Activated T-cell treated with anti-CD3 and anti-CD28 coated beads, Interleukin-2, amount 50 U/mL, for 72 hours (primary cell): Measurements from ENCODE around the gene NAP1L4. TPM values are rescaled to one million over a fixed set of nuclear protein-coding genes. Genes with fewer than 3 reads are reported as not detected.

Experiments
- ATAC-seq, 2 donors: fragments of 150-1000 bp; cut with Tn5 transposase; replicated peaks in 1 of 2; 2 replicates each; pipeline ENCODE4 v1.10.0; 2021; ENCODE audit warnings: moderate library complexity in 2 of 2, mild to moderate bottlenecking in 1 of 2
- DNase-seq, 2 donors: peaks; one replicate each; pipeline ENCODE4 v3.0.0; 2021 to 2022; ENCODE audit warnings: mixed read lengths in 1 of 2
- H3K27ac Mint-ChIP-seq: one replicate; pipeline ENCODE4 v1.8.0; 2022; ENCODE audit warnings: mild to moderate bottlenecking, moderate library complexity, mixed read lengths
- H3K27me3 Mint-ChIP-seq: one replicate; pipeline ENCODE4 v1.8.0; 2022; ENCODE audit warnings: low read depth, mixed read lengths
- H3K36me3 Mint-ChIP-seq, 2 donors: one replicate each; pipeline ENCODE4 v1.8.0; 2022; ENCODE audit warnings: mixed read lengths in 2 of 2, mild to moderate bottlenecking in 1 of 2; ENCODE audit not compliant: insufficient read depth in 2 of 2
- H3K4me1 Mint-ChIP-seq: one replicate; pipeline ENCODE4 v1.8.0; 2022; ENCODE audit warnings: low read depth, mixed read lengths
- H3K4me3 Mint-ChIP-seq, 2 donors: one replicate each; pipeline ENCODE4 v1.8.0; 2022; ENCODE audit warnings: mild to moderate bottlenecking in 2 of 2, mixed read lengths in 2 of 2, moderate library complexity in 2 of 2
- H3K9me3 Mint-ChIP-seq, 2 donors: one replicate each; pipeline ENCODE4 v1.8.0; 2022; ENCODE audit warnings: mixed read lengths in 2 of 2
- total RNA-seq, 2 donors: library from RNA; stranded (reverse); gene quantifications; one replicate each; pipeline ENCODE4 v1.2.3, GENCODE V29; 2022

Gene NAP1L4
- total RNA-seq, 2 donors from 2014 or later = 421 to 504 TPM

GRCh38 chr11:2922655-2923054 lies 69.5 kb downstream of the NAP1L4 start:
- H3K27me3 Mint-ChIP-seq = peaks cover 9% of the 10 kb centered on the region
- H3K4me3 Mint-ChIP-seq = no peak overlapping the region
- H3K27ac Mint-ChIP-seq = no peak overlapping the region
- H3K4me1 Mint-ChIP-seq = peaks cover 7% of the 10 kb centered on the region
- H3K36me3 Mint-ChIP-seq = no peaks in the 10 kb centered on the region
- ATAC-seq = no peak
- H3K9me3 Mint-ChIP-seq = no peaks in the 10 kb centered on the region
- DNase-seq = no peak

- no peak overlapping the region for H3K27ac Mint-ChIP-seq
- H3K27me3 Mint-ChIP-seq = peaks cover 2% of the 10 kb centered on the region
- H3K9me3 Mint-ChIP-seq = no peaks in the 10 kb centered on the region
- DNase-seq (no peak), ATAC-seq (no peak)
- H3K4me3 Mint-ChIP-seq = no peak overlapping the region
- H3K4me1 Mint-ChIP-seq = no peaks in the 10 kb centered on the region
- H3K36me3 Mint-ChIP-seq = no peaks in the 10 kb centered on the region
Measured at GRCh38 chr11:2921742-2922493, 70.2 kb downstream of the NAP1L4 start.

- no peak overlapping the region for H3K4me3 Mint-ChIP-seq
- H3K27ac Mint-ChIP-seq = no peak overlapping the region
- ATAC-seq = no peak
- no peaks in the 10 kb centered on the region for H3K4me1 Mint-ChIP-seq
- H3K36me3 Mint-ChIP-seq = no peaks in the 10 kb centered on the region
- no peaks in the 10 kb centered on the region for H3K9me3 Mint-ChIP-seq
- H3K27me3 Mint-ChIP-seq = no peaks in the 10 kb centered on the region
- no peak for DNase-seq
Measured at GRCh38 chr11:2921261-2921660, 70.9 kb downstream of the NAP1L4 start.

- no peaks in the 10 kb centered on the region for H3K4me1 Mint-ChIP-seq
- no peak overlapping the region for H3K27ac Mint-ChIP-seq
Measured at GRCh38 chr11:2920343-2920742, 71.8 kb downstream of the NAP1L4 start.

GRCh38 chr11:2919837-2920236 lies 72.3 kb downstream of the NAP1L4 start:
- Mint-ChIP-seq H3K4me1 (no peaks in the 10 kb centered on the region), H3K27me3 (no peaks in the 10 kb centered on the region), H3K36me3 (no peaks in the 10 kb centered on the region), H3K4me3 (no peak overlapping the region), H3K9me3 (no peaks in the 10 kb centered on the region), H3K27ac (no peak overlapping the region)
- no peak for DNase-seq
- ATAC-seq = no peak

More at GRCh38 chr11:2920343-2920742, 71.8 kb downstream of the NAP1L4 start:
- H3K4me3 Mint-ChIP-seq = no peak overlapping the region
- DNase-seq (no peak), ATAC-seq (no peak)
- no peaks in the 10 kb centered on the region for H3K36me3 Mint-ChIP-seq
- H3K9me3 Mint-ChIP-seq = no peaks in the 10 kb centered on the region
- H3K27me3 Mint-ChIP-seq = no peaks in the 10 kb centered on the region

- Mint-ChIP-seq H3K27ac (no peak overlapping the region), H3K36me3 (no peaks in the 10 kb centered on the region), H3K27me3 (no peaks in the 10 kb centered on the region), H3K9me3 (no peaks in the 10 kb centered on the region), H3K4me1 (no peaks in the 10 kb centered on the region), H3K4me3 (no peak overlapping the region)
- DNase-seq (no peak), ATAC-seq (no peak)
Measured at GRCh38 chr11:2919188-2919587, 72.9 kb downstream of the NAP1L4 start.

GRCh38 chr11:2917842-2918490 lies 74.2 kb downstream of the NAP1L4 start:
- no peak for DNase-seq
- no peaks in the 10 kb centered on the region for H3K27me3 Mint-ChIP-seq
- no peak overlapping the region for H3K27ac Mint-ChIP-seq
- H3K36me3 Mint-ChIP-seq = no peaks in the 10 kb centered on the region
- peaks cover 6% of the 10 kb centered on the region for H3K4me1 Mint-ChIP-seq
- H3K9me3 Mint-ChIP-seq = no peaks in the 10 kb centered on the region
- H3K4me3 Mint-ChIP-seq = no peak overlapping the region
- ATAC-seq = no peak

- no peaks in the 10 kb centered on the region for H3K9me3 Mint-ChIP-seq
- H3K36me3 Mint-ChIP-seq = no peaks in the 10 kb centered on the region
- no peak overlapping the region for H3K4me3 Mint-ChIP-seq
- no peak overlapping the region for H3K27ac Mint-ChIP-seq
- no peak for DNase-seq
- no peaks in the 10 kb centered on the region for H3K27me3 Mint-ChIP-seq
- peaks cover 6% of the 10 kb centered on the region for H3K4me1 Mint-ChIP-seq
- no peak for ATAC-seq
Measured at GRCh38 chr11:2916892-2917645, 75.1 kb downstream of the NAP1L4 start.

- no peak for DNase-seq
- Mint-ChIP-seq H3K27me3 (no peaks in the 10 kb centered on the region), H3K9me3 (no peaks in the 10 kb centered on the region), H3K27ac (no peak overlapping the region), H3K4me1 (peaks cover 6% of the 10 kb centered on the region), H3K4me3 (no peak overlapping the region), H3K36me3 (no peaks in the 10 kb centered on the region)
- no peak for ATAC-seq
Measured at GRCh38 chr11:2916114-2916891, 75.8 kb downstream of the NAP1L4 start.

GRCh38 chr11:2915473-2915872 lies 76.7 kb downstream of the NAP1L4 start:
- Mint-ChIP-seq H3K36me3 (no peaks in the 10 kb centered on the region), H3K9me3 (no peaks in the 10 kb centered on the region), H3K4me3 (no peak overlapping the region), H3K27ac (no peak overlapping the region), H3K27me3 (no peaks in the 10 kb centered on the region), H3K4me1 (peaks cover 6% of the 10 kb centered on the region)
- no peak for DNase-seq
- no peak for ATAC-seq

GRCh38 chr11:2914455-2915195 lies 77.5 kb downstream of the NAP1L4 start:
- peaks cover 6% of the 10 kb centered on the region for H3K4me1 Mint-ChIP-seq
- no peaks in the 10 kb centered on the region for H3K27me3 Mint-ChIP-seq
- DNase-seq (no peak), ATAC-seq (no peak)
- no peak overlapping the region for H3K27ac Mint-ChIP-seq
- H3K9me3 Mint-ChIP-seq = no peaks in the 10 kb centered on the region
- no peaks in the 10 kb centered on the region for H3K36me3 Mint-ChIP-seq
- no peak overlapping the region for H3K4me3 Mint-ChIP-seq

GRCh38 chr11:2913776-2914175 lies 78.4 kb downstream of the NAP1L4 start:
- no peak for ATAC-seq
- no peak overlapping the region for H3K4me3 Mint-ChIP-seq

More at GRCh38 chr11:2913776-2914175, 78.4 kb downstream of the NAP1L4 start:
- Mint-ChIP-seq H3K27me3 (no peaks in the 10 kb centered on the region), H3K4me1 (peaks cover 6% of the 10 kb centered on the region), H3K9me3 (no peaks in the 10 kb centered on the region), H3K27ac (no peak overlapping the region), H3K36me3 (no peaks in the 10 kb centered on the region)
- no peak for DNase-seq
